HG02610 (cell line): Measurements from ENCODE around the gene POLR2I.
"Not testable (repeated sequence)": the region's sequence is repeated elsewhere in the genome, so short reads cannot be mapped to it uniquely, and the experiment has no call there.

Experiments used
- ATAC-seq: cut with Tn5 transposase; IDR thresholded peaks from one replicate; pipeline ENCODE4 v1.9.1; 2021; ENCODE audit warnings: mild to moderate bottlenecking, moderate library complexity; ENCODE audit not compliant: unreplicated experiment

Gene POLR2I

GRCh38 chr19:36101550-36102327 lies 12.9 kb downstream of the POLR2I start:
- no peak for ATAC-seq

GRCh38 chr19:36100476-36100875 lies 14.2 kb downstream of the POLR2I start:
- ATAC-seq, result no peak

GRCh38 chr19:36099166-36099785 lies 15.4 kb downstream of the POLR2I start:
- no peak for ATAC-seq

GRCh38 chr19:36097036-36097435 lies 17.6 kb downstream of the POLR2I start:
- no peak for ATAC-seq

- ATAC-seq, result no peak
Measured at GRCh38 chr19:36093687-36094086, 21.0 kb downstream of the POLR2I start.

GRCh38 chr19:36093146-36093662 lies 21.5 kb downstream of the POLR2I start:
- ATAC-seq, result no peak

- ATAC-seq, result no peak
Measured at GRCh38 chr19:36092566-36092965, 22.1 kb downstream of the POLR2I start.

GRCh38 chr19:36090910-36091695 lies 23.6 kb downstream of the POLR2I start:
- ATAC-seq, result no peak

GRCh38 chr19:36089847-36090246 lies 24.8 kb downstream of the POLR2I start:
- no peak for ATAC-seq

GRCh38 chr19:36086326-36086725 lies 28.3 kb downstream of the POLR2I start:
- ATAC-seq, result no peak

- no peak for ATAC-seq
Measured at GRCh38 chr19:36084231-36085009, 30.3 kb downstream of the POLR2I start.

- no peak for ATAC-seq
Measured at GRCh38 chr19:36082916-36083315, 31.8 kb downstream of the POLR2I start.

GRCh38 chr19:36081894-36082293 lies 32.8 kb downstream of the POLR2I start:
- ATAC-seq, result no peak

- no peak for ATAC-seq
Measured at GRCh38 chr19:36081385-36081784, 33.3 kb downstream of the POLR2I start.

- no peak for ATAC-seq
Measured at GRCh38 chr19:36079389-36079945, 35.2 kb downstream of the POLR2I start.

- no peak for ATAC-seq
Measured at GRCh38 chr19:36073121-36073876, 41.4 kb downstream of the POLR2I start.

GRCh38 chr19:36072081-36072480 lies 42.6 kb downstream of the POLR2I start:
- no peak for ATAC-seq

GRCh38 chr19:36068810-36069499 lies 45.7 kb downstream of the POLR2I start:
- ATAC-seq, result not testable (repeated sequence)

- no peak for ATAC-seq
Measured at GRCh38 chr19:36067681-36068080, 47.0 kb downstream of the POLR2I start.
